HepG2 (cell line): ENCODE results near the gene TENT4B. TPM values are rescaled to one million over a fixed set of nuclear protein-coding genes. Genes with fewer than 3 reads are reported as not detected.

Source experiments
- ESRRA ChIP-seq: sonication (generic); formaldehyde crosslinking; IDR thresholded peaks from 2 replicates; pipeline ENCODE4 v1.5.1; 2020; ENCODE audit warnings: mild to moderate bottlenecking, low read depth, missing genetic modification reagents
- GPN1 ChIP-seq: sonication (generic); formaldehyde crosslinking; IDR thresholded peaks from 2 replicates; pipeline ENCODE4 v1.5.1; 2020; ENCODE audit warnings: missing genetic modification reagents, borderline replicate concordance
- HNRNPH1 ChIP-seq: fragments of 200-400 bp; formaldehyde crosslinking; optimal IDR thresholded peaks from 2 replicates; pipeline ENCODE3; 2017; ENCODE audit warnings: mild to moderate bottlenecking, low read depth, low read length
- HNRNPK ChIP-seq: fragments of 200-400 bp; formaldehyde crosslinking; IDR thresholded peaks from 2 replicates; pipeline ENCODE4 v1.6.1; 2018; ENCODE audit warnings: low read length, low read depth, moderate library complexity, mild to moderate bottlenecking; ENCODE audit not compliant: poor library complexity, severe bottlenecking
- MEIS1 ChIP-seq: sonication (generic); formaldehyde crosslinking; IDR thresholded peaks from 2 replicates; pipeline ENCODE4 v1.9.0; 2021; ENCODE audit warnings: mild to moderate bottlenecking, missing genetic modification reagents, moderate library complexity, borderline replicate concordance
- NR2F2 ChIP-seq: IDR thresholded peaks from 2 replicates; pipeline ENCODE4 v1.6.1; 2012; ENCODE audit warnings: low read depth, inconsistent platforms, borderline replicate concordance
- RFX1 ChIP-seq: fragments of 450-650 bp; IDR thresholded peaks from 2 replicates; pipeline ENCODE4 v1.6.1; 2017
- SIN3A ChIP-seq: IDR thresholded peaks from 2 replicates; pipeline ENCODE4 v1.6.1; 2011; ENCODE audit warnings: low read depth, mild to moderate bottlenecking, control low read depth, low read length, borderline replicate concordance
- SP2 ChIP-seq: sonication (generic); formaldehyde crosslinking; IDR thresholded peaks from 2 replicates; pipeline ENCODE4 v1.5.1; 2020; ENCODE audit warnings: mild to moderate bottlenecking, missing genetic modification reagents
- ZMYM2 ChIP-seq: sonication (generic); formaldehyde crosslinking; IDR thresholded peaks from 2 replicates; pipeline ENCODE4 v1.8.0; 2022; ENCODE audit warnings: mild to moderate bottlenecking, missing genetic modification reagents
- ZNF343 ChIP-seq: sonication (generic); formaldehyde crosslinking; IDR thresholded peaks from 2 replicates; pipeline ENCODE4 v1.4.0; 2020; ENCODE audit warnings: mild to moderate bottlenecking, missing genetic modification reagents
- ZNF501 ChIP-seq: sonication (generic); formaldehyde crosslinking; IDR thresholded peaks from 2 replicates; pipeline ENCODE4 v1.5.1; 2020; ENCODE audit warnings: mild to moderate bottlenecking, moderate library complexity, missing genetic modification reagents
- ZNF556 ChIP-seq: sonication (generic); formaldehyde crosslinking; IDR thresholded peaks from 2 replicates; pipeline ENCODE4 v1.4.0; 2020; ENCODE audit warnings: mild to moderate bottlenecking, missing genetic modification reagents, borderline replicate concordance
- ZNF879 ChIP-seq: sonication (generic); formaldehyde crosslinking; IDR thresholded peaks from 2 replicates; pipeline ENCODE4 v1.8.1; 2023; ENCODE audit warnings: missing genetic modification reagents
- ZSCAN20 ChIP-seq: sonication (generic); formaldehyde crosslinking; IDR thresholded peaks from 2 replicates; pipeline ENCODE4 v1.4.0; 2020; ENCODE audit warnings: missing genetic modification reagents, mild to moderate bottlenecking, borderline replicate concordance
- polyA plus RNA-seq, 8 experiments: library from polyadenylated mRNA; depleted of rRNA in 3 of 8; stranded (reverse) in 7 of 8; unstranded in 1 of 8; fragments of >200 nt; fragmentation: Illumina TruSeq in 4 of 8; extraction: Trizol in 4 of 8; gene quantifications; 2 replicates each; pipeline versions ENCODE4 v1.2.1 to v1.2.3, GENCODE V29; 2011 to 2016; ENCODE audit warnings: low read depth in 4 of 8, missing spikeins in 1 of 8, mixed read lengths in 1 of 8; ENCODE audit not compliant: insufficient read depth in 1 of 8
- total RNA-seq, 5 experiments: library from RNA; depleted of rRNA; stranded (reverse); fragments of >200 nt; fragmentation: Illumina TruSeq; extraction: Trizol; gene quantifications; 2 replicates each; pipeline ENCODE4 v1.2.3, GENCODE V29; 2016; ENCODE audit warnings: low read depth in 1 of 5
- TF ChIP-seq, protein P1 (sequence below): sonication (generic); formaldehyde crosslinking; IDR thresholded peaks from 2 replicates; pipeline ENCODE4 v1.4.0; 2020; ENCODE audit warnings: missing genetic modification reagents, borderline replicate concordance
- TF ChIP-seq, protein P2 (sequence below), 2 experiments: sonication (generic) in 1 of 2; formaldehyde crosslinking in 1 of 2; IDR thresholded peaks; 2 replicates each; pipeline versions ENCODE4 v1.4.0 to v1.6.1; 2018 to 2020; ENCODE audit warnings: missing genetic modification reagents in 2 of 2, borderline replicate concordance in 1 of 2, low read depth in 1 of 2, mild to moderate bottlenecking in 1 of 2, missing biosample characterization in 1 of 2
- TF ChIP-seq, protein P3 (sequence below): sonication (generic); formaldehyde crosslinking; conservative IDR thresholded peaks from 2 replicates; pipeline ENCODE4 v1.8.1; 2023; ENCODE audit warnings: missing genetic modification reagents
- TF ChIP-seq, protein P4 (sequence below): sonication (generic); formaldehyde crosslinking; IDR thresholded peaks from 2 replicates; pipeline ENCODE4 v1.4.0; 2020; ENCODE audit warnings: missing genetic modification reagents

The TENT4B gene
- total and polyA plus RNA-seq, 2 of the 13 experiments (the other 11 are each of a cell fraction or from before 2014, with no cell fraction given): 15.0 to 32.8 TPM

DNA sequence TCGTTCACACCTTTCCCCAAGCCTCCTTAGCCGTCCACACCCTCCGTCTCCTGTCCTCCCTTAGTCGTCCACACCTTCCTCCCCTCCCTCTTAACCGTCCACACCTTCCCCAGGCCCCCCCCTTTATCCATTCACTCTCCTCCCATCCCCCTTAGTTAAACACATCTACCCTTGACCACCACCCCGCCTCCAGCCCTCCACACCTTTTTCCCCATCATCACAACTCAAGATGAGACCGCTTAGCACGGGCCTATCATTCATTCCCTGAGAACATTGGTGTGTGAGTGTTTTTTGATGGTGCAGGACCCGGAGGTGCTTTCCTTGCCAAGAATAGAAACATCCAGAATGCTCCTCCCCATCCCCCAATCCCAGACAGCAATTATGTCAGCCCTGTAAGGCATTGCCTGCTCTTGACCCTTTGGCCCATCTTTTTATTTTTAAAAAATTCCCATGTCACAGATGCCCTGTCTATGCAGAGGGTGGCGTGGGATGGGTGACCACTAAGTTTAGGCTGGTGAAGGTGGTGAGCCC lies 1.4 kb downstream of the TENT4B start (continued):
- TF ChIP-seq ZNF556 (CRISPR knock-in tag): 0 out of 2 replicates have a peak, but pooled peaks have one; percentile 22
- no peak for TF ChIP-seq GPN1
- no peak for TF ChIP-seq ZNF343 (CRISPR knock-in tag)
- TF ChIP-seq ZNF501 (CRISPR knock-in tag): 0 out of 2 replicates have a peak, but pooled peaks have one; percentile 5
- TF ChIP-seq, protein P1, sequence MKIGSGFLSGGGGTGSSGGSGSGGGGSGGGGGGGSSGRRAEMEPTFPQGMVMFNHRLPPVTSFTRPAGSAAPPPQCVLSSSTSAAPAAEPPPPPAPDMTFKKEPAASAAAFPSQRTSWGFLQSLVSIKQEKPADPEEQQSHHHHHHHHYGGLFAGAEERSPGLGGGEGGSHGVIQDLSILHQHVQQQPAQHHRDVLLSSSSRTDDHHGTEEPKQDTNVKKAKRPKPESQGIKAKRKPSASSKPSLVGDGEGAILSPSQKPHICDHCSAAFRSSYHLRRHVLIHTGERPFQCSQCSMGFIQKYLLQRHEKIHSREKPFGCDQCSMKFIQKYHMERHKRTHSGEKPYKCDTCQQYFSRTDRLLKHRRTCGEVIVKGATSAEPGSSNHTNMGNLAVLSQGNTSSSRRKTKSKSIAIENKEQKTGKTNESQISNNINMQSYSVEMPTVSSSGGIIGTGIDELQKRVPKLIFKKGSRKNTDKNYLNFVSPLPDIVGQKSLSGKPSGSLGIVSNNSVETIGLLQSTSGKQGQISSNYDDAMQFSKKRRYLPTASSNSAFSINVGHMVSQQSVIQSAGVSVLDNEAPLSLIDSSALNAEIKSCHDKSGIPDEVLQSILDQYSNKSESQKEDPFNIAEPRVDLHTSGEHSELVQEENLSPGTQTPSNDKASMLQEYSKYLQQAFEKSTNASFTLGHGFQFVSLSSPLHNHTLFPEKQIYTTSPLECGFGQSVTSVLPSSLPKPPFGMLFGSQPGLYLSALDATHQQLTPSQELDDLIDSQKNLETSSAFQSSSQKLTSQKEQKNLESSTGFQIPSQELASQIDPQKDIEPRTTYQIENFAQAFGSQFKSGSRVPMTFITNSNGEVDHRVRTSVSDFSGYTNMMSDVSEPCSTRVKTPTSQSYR: peak; percentile 40
- TF ChIP-seq ZSCAN20 (CRISPR knock-in tag): no peak
- TF ChIP-seq ESRRA: 0 out of 2 replicates have a peak, but pooled peaks have one; percentile 6
- no peak for TF ChIP-seq ZNF879 (CRISPR knock-in tag)
- no peak for TF ChIP-seq NR2F2
- TF ChIP-seq, protein P2, sequence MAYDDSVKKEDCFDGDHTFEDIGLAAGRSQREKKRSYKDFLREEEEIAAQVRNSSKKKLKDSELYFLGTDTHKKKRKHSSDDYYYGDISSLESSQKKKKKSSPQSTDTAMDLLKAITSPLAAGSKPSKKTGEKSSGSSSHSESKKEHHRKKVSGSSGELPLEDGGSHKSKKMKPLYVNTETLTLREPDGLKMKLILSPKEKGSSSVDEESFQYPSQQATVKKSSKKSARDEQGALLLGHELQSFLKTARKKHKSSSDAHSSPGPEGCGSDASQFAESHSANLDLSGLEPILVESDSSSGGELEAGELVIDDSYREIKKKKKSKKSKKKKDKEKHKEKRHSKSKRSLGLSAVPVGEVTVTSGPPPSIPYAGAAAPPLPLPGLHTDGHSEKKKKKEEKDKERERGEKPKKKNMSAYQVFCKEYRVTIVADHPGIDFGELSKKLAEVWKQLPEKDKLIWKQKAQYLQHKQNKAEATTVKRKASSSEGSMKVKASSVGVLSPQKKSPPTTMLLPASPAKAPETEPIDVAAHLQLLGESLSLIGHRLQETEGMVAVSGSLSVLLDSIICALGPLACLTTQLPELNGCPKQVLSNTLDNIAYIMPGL (CRISPR knock-in tag; IDR thresholded peaks at IDR 0.05; ENCODE audit: borderline replicate concordance in 1 of 2, low read depth in 1 of 2): peak in 1 of 2 experiments; percentile 47; a peak in 1 of 4 replicates
- 0 out of 2 replicates have a peak, but pooled peaks have one; percentile 4 for TF ChIP-seq SIN3A
- TF ChIP-seq SP2: 0 out of 2 replicates have a peak, but pooled peaks have one; percentile 7
- TF ChIP-seq, protein P3, sequence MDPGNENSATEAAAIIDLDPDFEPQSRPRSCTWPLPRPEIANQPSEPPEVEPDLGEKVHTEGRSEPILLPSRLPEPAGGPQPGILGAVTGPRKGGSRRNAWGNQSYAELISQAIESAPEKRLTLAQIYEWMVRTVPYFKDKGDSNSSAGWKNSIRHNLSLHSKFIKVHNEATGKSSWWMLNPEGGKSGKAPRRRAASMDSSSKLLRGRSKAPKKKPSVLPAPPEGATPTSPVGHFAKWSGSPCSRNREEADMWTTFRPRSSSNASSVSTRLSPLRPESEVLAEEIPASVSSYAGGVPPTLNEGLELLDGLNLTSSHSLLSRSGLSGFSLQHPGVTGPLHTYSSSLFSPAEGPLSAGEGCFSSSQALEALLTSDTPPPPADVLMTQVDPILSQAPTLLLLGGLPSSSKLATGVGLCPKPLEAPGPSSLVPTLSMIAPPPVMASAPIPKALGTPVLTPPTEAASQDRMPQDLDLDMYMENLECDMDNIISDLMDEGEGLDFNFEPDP (CRISPR knock-in tag): 0 out of 2 replicates have a peak, but pooled peaks have one; percentile 34
- TF ChIP-seq HNRNPK: peak; percentile 56
- 0 out of 2 replicates have a peak, but pooled peaks have one; percentile 10 for TF ChIP-seq MEIS1 (CRISPR knock-in tag)
- TF ChIP-seq, protein P4, sequence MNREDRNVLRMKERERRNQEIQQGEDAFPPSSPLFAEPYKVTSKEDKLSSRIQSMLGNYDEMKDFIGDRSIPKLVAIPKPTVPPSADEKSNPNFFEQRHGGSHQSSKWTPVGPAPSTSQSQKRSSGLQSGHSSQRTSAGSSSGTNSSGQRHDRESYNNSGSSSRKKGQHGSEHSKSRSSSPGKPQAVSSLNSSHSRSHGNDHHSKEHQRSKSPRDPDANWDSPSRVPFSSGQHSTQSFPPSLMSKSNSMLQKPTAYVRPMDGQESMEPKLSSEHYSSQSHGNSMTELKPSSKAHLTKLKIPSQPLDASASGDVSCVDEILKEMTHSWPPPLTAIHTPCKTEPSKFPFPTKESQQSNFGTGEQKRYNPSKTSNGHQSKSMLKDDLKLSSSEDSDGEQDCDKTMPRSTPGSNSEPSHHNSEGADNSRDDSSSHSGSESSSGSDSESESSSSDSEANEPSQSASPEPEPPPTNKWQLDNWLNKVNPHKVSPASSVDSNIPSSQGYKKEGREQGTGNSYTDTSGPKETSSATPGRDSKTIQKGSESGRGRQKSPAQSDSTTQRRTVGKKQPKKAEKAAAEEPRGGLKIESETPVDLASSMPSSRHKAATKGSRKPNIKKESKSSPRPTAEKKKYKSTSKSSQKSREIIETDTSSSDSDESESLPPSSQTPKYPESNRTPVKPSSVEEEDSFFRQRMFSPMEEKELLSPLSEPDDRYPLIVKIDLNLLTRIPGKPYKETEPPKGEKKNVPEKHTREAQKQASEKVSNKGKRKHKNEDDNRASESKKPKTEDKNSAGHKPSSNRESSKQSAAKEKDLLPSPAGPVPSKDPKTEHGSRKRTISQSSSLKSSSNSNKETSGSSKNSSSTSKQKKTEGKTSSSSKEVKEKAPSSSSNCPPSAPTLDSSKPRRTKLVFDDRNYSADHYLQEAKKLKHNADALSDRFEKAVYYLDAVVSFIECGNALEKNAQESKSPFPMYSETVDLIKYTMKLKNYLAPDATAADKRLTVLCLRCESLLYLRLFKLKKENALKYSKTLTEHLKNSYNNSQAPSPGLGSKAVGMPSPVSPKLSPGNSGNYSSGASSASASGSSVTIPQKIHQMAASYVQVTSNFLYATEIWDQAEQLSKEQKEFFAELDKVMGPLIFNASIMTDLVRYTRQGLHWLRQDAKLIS: no peak
- no peak for TF ChIP-seq ZMYM2 (CRISPR knock-in tag)
- TF ChIP-seq HNRNPH1: no peak
- no peak for TF ChIP-seq RFX1
